Measurements from ENCODE around the gene ATP1A4. TPM values are rescaled to one million over a fixed set of nuclear protein-coding genes. Genes with fewer than 3 reads are reported as not detected.

ATP1A4 gene
- total and polyA plus RNA-seq, 10 of the 15 experiments (the other 5 are each of a cell fraction or from before 2014, with no cell fraction given), result 0.31 to 1.0 (median 0.54) TPM

GRCh38 chr1:160227561-160227960, 76.2 kb downstream of the ATP1A4 start:
- Histone ChIP-seq H3K79me2 (ENCODE audit: control insufficient read depth, insufficient read depth, low read length) (no peaks in the 10 kb centered on the region), H3K36me3 (ENCODE audit: control insufficient read depth in 2 of 2, insufficient read depth in 2 of 2, low read length in 1 of 2) (peaks cover 20 to 53% of the 10 kb centered on the region in 2 experiments), H3K4me3 (no peak overlapping the region), H3K4me2 (ENCODE audit: control insufficient read depth, insufficient read depth) (no peak overlapping the region), H3K27ac (ENCODE audit: control insufficient read depth, insufficient read depth) (no peak overlapping the region), H2AFZ (ENCODE audit: control insufficient read depth, low read depth, low read length) (no peak overlapping the region), H3K27me3 (replicated peaks in 1 of 2; ENCODE audit: control insufficient read depth in 2 of 2, insufficient read depth in 2 of 2, low read length in 1 of 2) (no peaks in the 10 kb centered on the region), H3K4me1 (ENCODE audit: control insufficient read depth, insufficient read depth, low read length) (no peaks in the 10 kb centered on the region; the same call in 1 of the 2 replicates), H3K9ac (ENCODE audit: control insufficient read depth, insufficient read depth, low read length) (no peak overlapping the region), H4K20me1 (ENCODE audit: control insufficient read depth, insufficient read depth) (no peaks in the 10 kb centered on the region), H3K9me3 (replicated peaks; ENCODE audit: control insufficient read depth, insufficient read depth, low read length) (no peaks in the 10 kb centered on the region)
- 94% methylated on average over 1 of the region's 1 CpG for WGBS (ENCODE audit: insufficient coverage, insufficient replicate concordance, low lambda C conversion rate, missing lambda C conversion rate)
- CTCF ChIA-PET, result interaction anchor here (0.5 to 6.3 kb wide), 11 partner anchors 7 to 149 kb away, joined by 4 to 40 read pairs (median 6); partner anchors contain the start of gene PEX19
- no TSS peak for BruUV-seq (replicated peaks)
- POLR2A ChIA-PET, result interaction anchor here (0.9 kb wide), 1 partner anchor 25 kb away, joined by 3 read pairs; no protein-coding TSS in a partner anchor
- no peak for DNase-seq (ENCODE audit: low read depth, low spot score)
- SMC1A ChIA-PET (ENCODE audit: uncharacterized antibody, unreplicated experiment), result interaction anchor here (0.6 to 3.3 kb wide), 10 partner anchors 13 to 390 kb away, joined by 3 to 17 read pairs (median 4); no protein-coding TSS in a partner anchor
- no peak for ATAC-seq
- in situ Hi-C loops (cut with MboI), result no loop called here
- intact Hi-C loops (cut with micrococcal nuclease; ENCODE audit: unreplicated experiment), result no loop called here
- RAD21 ChIA-PET (ENCODE audit: unreplicated experiment), result interaction anchor here (0.9 to 1.4 kb wide), 5 partner anchors 8 to 149 kb away, joined by 3 to 4 read pairs (median 3); no protein-coding TSS in a partner anchor
- TF ChIP-seq TCF12 (IDR thresholded peaks at IDR 0.05; ENCODE audit: low read depth, low read length), result no peak
- TF ChIP-seq SREBF1 (IDR thresholded peaks at IDR 0.05; ENCODE audit: low read length), result no peak
- peak; percentile 89 for TF ChIP-seq ZBTB40 (IDR thresholded peaks at IDR 0.05; ENCODE audit: borderline replicate concordance)
- TF ChIP-seq HDAC2 (IDR thresholded peaks at IDR 0.05), result no peak
- no peak for FAIRE-seq
